ENCODE data around the gene ADAMTSL5. TPM values are rescaled to one million over a fixed set of nuclear protein-coding genes. Genes with fewer than 3 reads are reported as not detected.

The ADAMTSL5 gene
- polyA plus RNA-seq, 3 donors, result 0.09 TPM; not detected in 2

DNA sequence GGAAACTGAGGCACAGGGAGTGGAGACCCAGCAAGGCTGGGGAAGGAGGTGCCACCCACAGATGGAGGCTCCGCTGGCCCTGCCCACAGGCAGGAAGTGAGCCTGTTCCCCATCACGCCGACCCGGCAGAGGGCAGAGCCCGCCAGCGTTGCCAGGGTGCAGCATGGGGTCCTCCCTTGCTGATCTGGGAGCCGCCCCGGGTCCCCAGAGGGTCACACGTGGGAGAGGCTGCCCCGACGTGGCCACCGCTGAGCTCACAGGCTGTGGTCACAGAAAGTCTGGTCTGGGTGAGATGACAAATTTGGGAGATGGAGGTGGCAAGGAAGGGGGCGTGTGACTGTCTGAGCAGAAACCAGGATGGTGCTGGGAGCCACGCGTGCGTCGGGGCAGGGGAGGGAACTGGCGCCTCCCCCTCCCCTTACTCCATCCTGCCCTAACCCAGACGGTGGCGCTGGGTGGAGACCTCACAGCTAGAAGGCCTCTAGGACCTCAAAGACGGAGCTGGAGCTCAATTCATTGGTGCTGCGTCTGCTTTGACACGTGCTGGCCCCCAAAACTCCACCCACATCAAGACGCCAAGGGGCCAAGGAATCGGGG is 47.6 kb upstream of the ADAMTSL5 start:
- Histone ChIP-seq H3K79me2 (ENCODE audit: insufficient read depth, low read length) (no peaks in the 10 kb centered on the region), H3K9ac (ENCODE audit: insufficient read depth, low read length, poor library complexity, severe bottlenecking) (no peak overlapping the region)

GRCh38 chr19:1558552-1558951 is 45.7 kb upstream of the ADAMTSL5 start:
- Mint-ChIP-seq H3K27ac (peak overlapping the region in 1 of 7 donors; percentile 5), H3K9me3 (peaks cover 0 to 7% (median 0%) of the 10 kb centered on the region in 7 donors), H3K36me3 (no peaks in the 10 kb centered on the region), H3K27me3 (ENCODE audit: low read depth in 3 of 3) (peaks cover 3 to 14% (median 6%) of the 10 kb centered on the region in 3 donors), H3K4me3 (no peak overlapping the region), H3K4me1 (no peaks in the 10 kb centered on the region)
- TF ChIP-seq, protein P1, sequence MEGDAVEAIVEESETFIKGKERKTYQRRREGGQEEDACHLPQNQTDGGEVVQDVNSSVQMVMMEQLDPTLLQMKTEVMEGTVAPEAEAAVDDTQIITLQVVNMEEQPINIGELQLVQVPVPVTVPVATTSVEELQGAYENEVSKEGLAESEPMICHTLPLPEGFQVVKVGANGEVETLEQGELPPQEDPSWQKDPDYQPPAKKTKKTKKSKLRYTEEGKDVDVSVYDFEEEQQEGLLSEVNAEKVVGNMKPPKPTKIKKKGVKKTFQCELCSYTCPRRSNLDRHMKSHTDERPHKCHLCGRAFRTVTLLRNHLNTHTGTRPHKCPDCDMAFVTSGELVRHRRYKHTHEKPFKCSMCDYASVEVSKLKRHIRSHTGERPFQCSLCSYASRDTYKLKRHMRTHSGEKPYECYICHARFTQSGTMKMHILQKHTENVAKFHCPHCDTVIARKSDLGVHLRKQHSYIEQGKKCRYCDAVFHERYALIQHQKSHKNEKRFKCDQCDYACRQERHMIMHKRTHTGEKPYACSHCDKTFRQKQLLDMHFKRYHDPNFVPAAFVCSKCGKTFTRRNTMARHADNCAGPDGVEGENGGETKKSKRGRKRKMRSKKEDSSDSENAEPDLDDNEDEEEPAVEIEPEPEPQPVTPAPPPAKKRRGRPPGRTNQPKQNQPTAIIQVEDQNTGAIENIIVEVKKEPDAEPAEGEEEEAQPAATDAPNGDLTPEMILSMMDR (IDR thresholded peaks at IDR 0.05), result no peak
- Histone ChIP-seq H3K4me2 (replicated peaks; ENCODE audit: extremely low read depth, low read length, poor library complexity, severe bottlenecking) (no peak overlapping the region), H3K9ac (ENCODE audit: insufficient read depth, low read length, poor library complexity, severe bottlenecking) (no peak overlapping the region), H3K4me3 (replicated peaks in 1 of 3; ENCODE audit: low read depth in 2 of 3, low read length in 3 of 3) (no peak overlapping the region), H3K27me3 (ENCODE audit: control insufficient read depth in 2 of 2, insufficient read depth in 2 of 2, low read length in 2 of 2) (no peaks in the 10 kb centered on the region), H4K20me1 (ENCODE audit: insufficient read depth, low read length) (no peaks in the 10 kb centered on the region), H3K4me1 (ENCODE audit: control insufficient read depth in 1 of 2, insufficient read depth in 2 of 2, low read length in 2 of 2) (no peaks in the 10 kb centered on the region), H3K27ac (ENCODE audit: low read depth in 1 of 2, low read length in 2 of 2) (no peak overlapping the region), H3K36me3 (replicated peaks in 1 of 2; ENCODE audit: control insufficient read depth in 1 of 2, insufficient read depth in 2 of 2, low read length in 2 of 2) (no peaks in the 10 kb centered on the region), H3K9me3 (replicated peaks in 1 of 2; ENCODE audit: control insufficient read depth in 1 of 2, insufficient read depth in 1 of 2, low read length in 2 of 2) (no peaks in the 10 kb centered on the region), H3K79me2 (ENCODE audit: insufficient read depth, low read length) (no peaks in the 10 kb centered on the region), H2AFZ (ENCODE audit: insufficient read depth, low read depth, low read length, poor library complexity, severe bottlenecking) (no peak overlapping the region)
- no peak for DNase-seq
- 94% methylated on average over 8 of the region's 12 CpGs for WGBS (ENCODE audit: insufficient coverage)
- intact Hi-C loops (cut with micrococcal nuclease), result no loop called here

More for the DNA sequence above, 47.6 kb upstream of the ADAMTSL5 start:
- 32% methylated on average over 23 of the region's 25 CpGs for WGBS (ENCODE audit: insufficient coverage)
- TF ChIP-seq, protein P1 (IDR thresholded peaks at IDR 0.05), result no peak
- no peak overlapping the region for H3K27ac ChIP-seq (ENCODE audit: low read depth in 1 of 2, low read length in 2 of 2)
- peaks cover 0 to 7% (median 2%) of the 10 kb centered on the region in 7 donors for H3K9me3 Mint-ChIP-seq
- H3K4me3 ChIP-seq (replicated peaks in 1 of 3; ENCODE audit: low read depth in 2 of 3, low read length in 3 of 3), result no peak overlapping the region
- no peaks in the 10 kb centered on the region for H3K4me1 Mint-ChIP-seq
- H3K4me2 ChIP-seq (replicated peaks; ENCODE audit: extremely low read depth, low read length, poor library complexity, severe bottlenecking), result no peak overlapping the region
- H3K36me3 ChIP-seq (replicated peaks in 1 of 2; ENCODE audit: control insufficient read depth in 1 of 2, insufficient read depth in 2 of 2, low read length in 2 of 2), result no peaks in the 10 kb centered on the region
- no peaks in the 10 kb centered on the region for H3K27me3 ChIP-seq (ENCODE audit: control insufficient read depth in 2 of 2, insufficient read depth in 2 of 2, low read length in 2 of 2)
- H4K20me1 ChIP-seq (ENCODE audit: insufficient read depth, low read length), result no peaks in the 10 kb centered on the region
- H3K27me3 Mint-ChIP-seq (ENCODE audit: low read depth in 3 of 3), result peaks cover 6 to 23% (median 12%) of the 10 kb centered on the region in 3 donors
- H3K36me3 Mint-ChIP-seq, result peaks cover 0 to 2% of the 10 kb centered on the region in 2 donors
- intact Hi-C loops (cut with micrococcal nuclease), result no loop called here
- no peak overlapping the region for H3K4me3 Mint-ChIP-seq
- H3K27ac Mint-ChIP-seq, result peak overlapping the region in 1 of 7 donors; percentile 66
- H3K4me1 ChIP-seq (ENCODE audit: control insufficient read depth in 1 of 2, insufficient read depth in 2 of 2, low read length in 2 of 2), result no peaks in the 10 kb centered on the region
- H2AFZ ChIP-seq (ENCODE audit: insufficient read depth, low read depth, low read length, poor library complexity, severe bottlenecking), result no peak overlapping the region
- no peak for DNase-seq
- H3K9me3 ChIP-seq (replicated peaks in 1 of 2; ENCODE audit: control insufficient read depth in 1 of 2, insufficient read depth in 1 of 2, low read length in 2 of 2), result no peaks in the 10 kb centered on the region

Measured in CD14-positive monocyte (primary cell).